Stromal cell of bone marrow (primary cell): ENCODE results near the gene PCDH9.

ENCODE experiments used
- DNase-seq: peaks from one replicate; pipeline ENCODE4 v3.0.0-alpha.2; 2012; ENCODE audit warnings: low read depth

PCDH9 gene

DNA sequence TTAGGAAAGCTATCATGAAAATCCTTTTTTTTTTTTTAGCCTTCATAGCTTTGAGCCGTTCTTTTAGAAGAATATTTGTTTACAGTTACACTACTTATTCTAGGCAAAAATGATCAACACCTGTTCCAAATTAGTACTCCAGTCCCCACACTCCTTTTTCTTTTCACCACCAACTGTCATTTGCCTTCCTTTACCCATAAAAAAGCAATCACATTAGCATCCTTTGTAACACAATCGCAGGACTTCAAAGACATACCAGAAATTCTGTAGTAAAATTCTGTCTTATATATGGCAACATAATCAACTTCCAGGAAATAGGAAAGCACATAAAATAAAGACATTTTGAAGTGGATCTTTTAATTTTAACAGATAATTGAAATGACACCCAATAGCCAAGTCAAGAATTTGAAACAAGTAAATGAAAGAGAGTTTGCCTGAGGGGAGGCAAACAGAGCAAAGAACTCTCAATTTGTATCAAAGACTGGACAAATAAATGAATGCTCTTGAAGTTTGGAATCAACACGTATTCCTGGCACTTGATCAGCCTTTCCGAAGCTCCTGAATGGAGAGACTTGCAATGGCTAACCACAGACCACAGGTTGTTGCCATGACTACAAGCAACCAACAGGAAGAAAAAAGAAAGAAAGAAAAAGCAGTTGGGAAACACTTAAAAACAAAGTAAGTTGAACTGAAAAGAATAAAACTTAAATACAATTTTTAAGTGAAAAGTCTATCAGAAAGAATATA is 206.8 kb downstream of the PCDH9 start:
- DNase-seq, result peak; percentile 74

DNA sequence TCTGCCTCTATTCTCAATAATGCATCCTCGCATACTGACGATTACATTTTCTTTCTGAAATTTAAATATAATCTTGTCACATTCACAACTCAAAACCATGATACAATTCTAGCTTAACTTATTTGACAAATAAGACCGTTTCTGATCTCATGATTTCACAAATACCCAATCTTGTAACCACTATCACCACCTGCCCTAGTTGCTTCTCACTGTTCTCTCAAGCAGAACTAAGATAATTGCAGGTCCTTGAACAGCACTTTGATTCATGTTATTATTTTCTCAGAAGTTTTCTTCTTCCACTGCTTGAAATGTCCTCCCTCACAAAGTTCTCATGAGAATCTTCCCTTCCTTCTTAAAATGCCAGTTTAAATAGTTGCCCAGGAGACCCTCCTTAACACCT is 211.4 kb downstream of the PCDH9 start:
- no peak for DNase-seq

DNA sequence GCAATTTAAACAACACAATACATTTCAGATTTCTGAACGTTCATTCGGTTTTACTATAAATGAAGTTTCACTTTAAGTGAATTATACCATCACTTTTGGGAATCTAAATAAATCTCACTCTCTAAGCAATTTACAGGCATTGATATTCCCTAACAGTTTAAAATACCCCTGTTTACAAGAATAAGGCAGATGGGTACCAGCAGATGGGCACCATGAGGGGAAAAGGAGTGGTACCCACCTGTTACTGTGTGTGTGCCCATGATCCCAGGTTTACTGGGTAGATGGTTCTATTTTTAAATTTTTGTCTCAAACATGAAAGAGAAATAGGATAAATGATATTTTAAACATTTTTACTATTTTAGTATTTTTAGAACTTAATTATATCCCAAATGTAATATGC is 212.9 kb downstream of the PCDH9 start:
- no peak for DNase-seq

DNA sequence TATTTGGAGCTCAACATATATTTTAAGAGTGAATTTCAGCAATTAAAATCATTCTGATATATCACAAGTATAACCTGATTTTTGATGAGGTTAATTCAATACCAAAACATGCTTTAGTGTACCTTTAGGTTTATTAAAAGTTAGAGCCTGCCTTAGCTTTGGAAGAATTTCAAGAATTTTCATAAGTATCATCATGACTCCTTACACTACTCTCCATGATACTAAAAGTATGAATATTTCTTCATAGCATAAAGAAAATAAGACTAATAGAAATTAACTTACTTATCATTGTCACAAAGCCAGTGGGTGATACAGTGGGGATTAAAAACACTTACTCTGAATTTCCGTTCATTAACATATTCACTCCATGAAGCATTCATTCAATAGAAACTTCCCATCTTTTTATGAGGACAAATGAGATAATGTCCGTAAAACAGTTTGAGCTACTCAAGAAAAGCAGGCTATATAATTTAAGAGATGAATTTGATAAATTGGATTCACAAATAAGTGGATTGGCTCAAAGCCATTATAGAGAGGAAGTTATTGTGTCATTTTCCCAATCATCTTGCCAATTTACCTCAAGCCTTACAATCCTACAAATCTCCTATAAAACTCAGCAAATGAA is 214.0 kb downstream of the PCDH9 start:
- DNase-seq, result no peak

DNA sequence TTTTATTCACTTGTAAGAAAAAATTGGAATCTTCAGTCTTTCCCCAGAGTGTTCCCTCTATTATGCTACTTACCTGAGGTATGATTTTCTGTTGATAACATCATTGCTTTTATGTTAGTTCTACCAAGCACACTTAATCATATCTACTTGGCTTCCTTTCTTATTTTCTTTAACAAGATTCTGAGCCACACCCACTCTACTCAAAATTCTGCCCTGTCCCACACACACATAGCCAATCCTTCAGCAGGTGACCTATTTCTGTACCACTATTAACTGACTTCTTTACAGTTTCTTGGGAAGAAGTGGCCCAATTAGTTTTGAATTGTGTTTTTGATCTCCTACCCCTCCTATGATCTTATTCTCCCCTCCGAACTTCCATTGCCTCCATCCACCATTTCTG is 215.7 kb downstream of the PCDH9 start:
- DNase-seq, result no peak

DNA sequence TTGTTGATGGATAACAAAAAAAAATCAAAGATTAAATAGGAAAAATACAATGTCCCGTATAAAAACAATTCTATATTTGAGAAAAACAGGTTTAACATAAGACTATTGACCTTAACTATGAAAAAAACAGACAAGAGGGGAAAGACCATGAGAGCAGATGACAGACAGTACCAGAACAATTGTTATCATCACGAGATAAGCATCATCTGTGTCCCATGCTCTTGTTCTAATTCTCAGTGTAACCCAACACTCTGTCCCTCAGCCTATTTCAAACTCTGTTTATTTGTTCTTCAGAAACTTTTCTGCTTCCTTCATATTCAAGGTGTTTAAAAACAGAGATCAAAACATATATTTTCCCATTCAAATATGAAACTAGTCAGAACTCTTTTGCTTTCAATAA is 216.4 kb downstream of the PCDH9 start:
- no peak for DNase-seq

DNA sequence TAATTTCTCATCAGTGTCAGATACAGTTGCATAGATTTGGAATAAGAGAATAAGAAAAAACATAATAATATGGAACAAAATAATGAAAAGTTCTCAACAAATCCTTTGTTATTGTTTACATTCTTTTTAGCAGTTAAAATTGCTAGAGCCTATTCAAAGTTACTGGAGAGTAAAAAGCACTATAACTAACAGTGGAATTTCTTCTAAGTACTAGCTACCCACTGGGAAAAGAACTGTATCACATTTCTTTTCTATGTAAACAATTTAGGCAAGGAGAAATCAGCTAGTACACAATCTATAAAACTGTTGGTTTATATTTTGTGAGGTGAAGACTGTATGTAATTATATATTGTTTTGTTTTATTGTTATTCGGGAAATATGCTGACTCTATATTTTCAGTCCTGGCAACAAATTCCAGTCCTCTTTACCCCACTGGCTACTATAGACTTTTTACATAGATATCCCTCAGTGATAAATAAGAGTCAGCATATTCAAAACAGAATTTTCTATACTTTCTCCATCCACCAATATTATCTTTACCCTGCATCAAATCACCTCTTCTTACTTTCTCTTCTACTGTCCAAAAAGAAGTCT is 222.0 kb downstream of the PCDH9 start:
- DNase-seq, result no peak

DNA sequence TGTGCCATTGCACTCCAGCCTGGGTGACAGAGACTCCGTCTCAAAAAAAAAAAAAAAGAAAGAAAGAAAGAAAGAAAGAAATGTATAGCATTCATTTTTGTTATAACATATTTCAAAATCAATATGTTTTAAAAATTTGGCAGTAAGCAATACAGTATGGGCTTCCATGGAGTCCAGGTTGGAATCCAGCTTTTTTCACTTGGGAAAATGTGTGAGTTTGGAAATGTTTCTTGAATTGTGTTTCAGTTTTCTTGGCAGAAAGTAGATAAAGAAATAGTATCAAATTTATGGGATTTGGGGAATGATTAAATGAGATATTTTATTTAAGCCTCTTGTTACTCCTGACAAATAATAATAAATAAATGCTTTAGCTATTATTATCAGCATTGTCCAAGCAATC is 225.6 kb downstream of the PCDH9 start:
- DNase-seq, result no peak

DNA sequence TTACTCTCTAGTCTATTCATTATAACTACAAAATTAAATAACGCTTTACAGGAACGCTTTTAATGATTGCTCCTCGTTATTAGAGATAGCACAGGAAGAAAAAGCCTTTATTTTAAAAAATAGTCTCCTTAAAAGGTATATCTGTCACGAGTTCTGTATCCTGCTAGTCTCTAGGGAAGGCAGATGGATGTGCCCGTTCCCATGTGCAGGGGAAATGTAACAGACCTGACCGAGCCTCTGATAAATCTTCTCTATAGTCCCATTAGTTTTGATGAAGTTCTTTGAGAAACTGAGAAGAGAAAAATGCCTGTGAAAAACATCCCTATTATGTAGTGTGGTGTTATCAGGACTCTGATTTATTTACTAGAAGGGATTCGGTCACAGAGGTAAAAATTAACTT is 226.4 kb downstream of the PCDH9 start:
- no peak for DNase-seq

DNA sequence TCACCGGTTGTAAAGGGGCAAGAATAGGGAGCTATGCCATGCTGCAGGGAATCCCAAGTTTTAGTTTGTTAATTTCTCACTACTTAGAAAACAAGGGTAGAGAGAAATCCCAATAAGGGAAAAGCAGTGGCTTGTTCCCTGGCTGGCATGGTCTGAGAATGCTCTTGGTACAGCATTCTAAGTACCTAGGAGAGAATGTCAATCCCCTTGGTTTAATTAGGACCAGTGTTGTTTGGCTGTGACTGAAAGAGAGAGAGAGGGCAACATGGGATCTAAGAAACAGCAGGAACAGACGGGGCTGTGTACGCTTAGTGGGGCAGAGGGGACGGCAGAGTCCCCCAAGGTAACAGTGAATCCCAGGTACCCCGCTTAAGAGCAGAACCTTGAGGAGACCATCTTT is 228.8 kb downstream of the PCDH9 start:
- DNase-seq, result no peak

DNA sequence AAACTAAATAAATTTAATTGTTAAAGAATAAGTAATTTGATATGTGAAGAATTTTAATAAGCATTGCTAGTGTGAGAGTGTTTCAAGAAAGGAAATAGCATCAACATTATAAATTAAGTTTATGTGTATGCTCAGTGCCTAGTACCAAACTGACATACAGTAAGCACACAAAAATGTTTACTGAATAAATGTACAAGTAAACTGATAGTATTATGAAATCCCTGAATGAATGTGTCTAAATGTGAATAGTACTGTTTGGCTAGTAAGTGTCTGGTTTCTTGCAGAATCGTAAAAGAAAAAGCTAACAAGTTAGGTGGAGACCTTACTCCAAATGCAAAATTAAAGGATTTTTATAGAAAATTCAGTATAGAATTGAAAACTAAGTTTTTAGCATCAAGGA is 233.6 kb downstream of the PCDH9 start:
- no peak for DNase-seq

DNA sequence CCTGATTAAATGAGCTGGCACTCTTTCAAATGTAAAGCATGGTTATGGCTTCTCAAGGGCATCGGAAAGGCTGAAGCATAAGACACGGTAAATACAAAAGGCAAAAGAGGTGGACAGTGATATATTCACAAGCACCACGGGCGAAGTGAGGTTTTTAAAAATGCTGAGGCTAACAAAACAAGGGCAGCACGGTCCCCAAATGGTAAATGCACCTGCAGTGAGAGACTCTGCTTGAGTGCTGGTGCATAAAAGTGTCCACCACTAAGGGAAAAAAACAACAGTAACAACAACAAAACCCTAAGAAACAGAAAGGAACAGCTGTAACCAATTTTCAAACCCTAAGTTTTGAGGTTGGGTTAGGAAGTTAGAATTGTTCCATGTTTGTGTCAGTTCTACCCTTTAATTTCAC is 234.9 kb downstream of the PCDH9 start:
- no peak for DNase-seq

DNA sequence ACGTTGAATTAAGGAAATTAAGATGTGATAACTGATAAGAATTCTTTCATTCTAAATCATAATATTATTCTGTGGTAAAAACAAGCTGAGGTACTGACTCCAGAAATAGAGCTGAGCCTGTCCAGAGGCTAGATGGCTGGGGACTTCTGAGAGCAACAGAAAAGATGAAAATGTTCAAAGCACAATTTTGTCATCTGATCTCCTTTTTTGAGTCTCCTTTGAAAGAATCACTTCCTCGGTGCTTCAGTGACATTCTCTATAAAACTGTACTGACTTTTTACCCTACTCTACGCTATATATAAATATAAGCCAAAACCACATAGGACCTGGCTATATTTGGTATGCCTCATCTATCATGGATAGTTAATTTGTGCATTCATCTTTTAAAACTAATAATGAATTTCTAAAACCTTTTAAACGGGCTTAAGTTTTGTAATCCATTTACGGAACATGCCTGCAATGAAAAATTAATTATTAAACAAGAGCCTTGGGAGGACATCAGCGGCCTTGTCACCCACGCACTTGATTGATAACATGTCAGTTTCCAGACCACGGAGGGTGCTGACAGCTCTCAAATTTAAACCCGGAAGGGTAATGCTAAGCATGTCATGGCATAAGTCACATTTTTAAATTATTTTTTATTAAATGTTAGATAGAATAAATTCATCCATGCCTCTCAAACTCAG is 235.5 kb downstream of the PCDH9 start:
- no peak for DNase-seq

DNA sequence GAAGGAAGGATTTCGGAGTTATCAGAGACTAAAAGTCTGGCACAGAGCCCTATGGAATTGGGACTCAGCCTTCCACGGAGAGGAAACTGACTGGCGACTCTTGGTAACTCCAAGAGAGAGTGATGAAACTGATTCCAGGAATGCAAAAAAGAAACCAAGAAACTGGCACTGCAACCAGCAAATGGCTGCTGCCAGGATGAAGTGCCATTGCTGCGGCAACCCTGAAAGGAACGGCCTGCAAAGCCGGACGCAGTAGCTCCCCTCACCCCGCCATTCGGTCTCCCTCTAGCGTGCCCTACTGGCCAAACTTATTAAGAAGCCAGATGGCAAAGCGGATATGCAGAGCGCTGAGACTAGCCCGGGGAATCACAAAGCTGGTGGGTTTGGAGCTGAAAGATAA is 236.0 kb downstream of the PCDH9 start:
- DNase-seq, result peak; percentile 70

DNA sequence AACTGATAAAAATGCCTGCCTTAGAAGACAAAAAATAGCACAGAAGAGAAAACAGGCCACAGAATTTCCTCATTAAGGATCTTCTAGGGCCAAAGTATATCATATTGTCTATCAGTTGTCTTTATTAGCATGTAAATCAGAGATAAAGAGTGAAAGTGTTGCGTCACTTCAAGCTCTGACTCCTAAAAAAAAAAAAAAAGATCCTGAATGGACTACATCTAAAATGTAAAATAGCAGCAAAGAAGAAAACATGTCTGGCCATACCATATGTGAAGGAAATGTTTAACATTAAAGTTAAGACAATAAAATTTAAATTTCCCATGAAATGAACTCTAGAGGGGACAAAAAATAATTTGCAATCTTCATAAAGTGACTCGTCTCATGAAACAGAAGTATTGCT is 237.4 kb downstream of the PCDH9 start:
- no peak for DNase-seq

DNA sequence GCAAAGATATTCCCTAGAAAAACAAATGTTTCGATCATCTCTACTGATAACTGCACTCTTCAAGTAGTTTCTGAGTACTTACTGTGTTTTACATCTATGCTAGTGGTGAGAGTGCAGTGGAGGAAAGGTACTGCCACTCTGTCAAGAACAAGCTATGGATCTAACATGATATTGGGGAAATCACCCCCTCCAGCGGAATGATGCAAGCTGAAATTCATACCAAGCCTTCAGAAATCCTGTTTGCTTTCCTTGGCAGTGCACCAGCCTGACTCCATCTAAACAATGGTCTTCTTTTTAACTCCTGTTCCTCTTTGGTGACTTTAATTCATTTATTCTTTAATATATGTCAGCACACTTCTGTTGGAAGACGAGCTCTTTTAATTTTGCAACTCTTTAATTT is 238.0 kb downstream of the PCDH9 start:
- DNase-seq, result peak; percentile 13

DNA sequence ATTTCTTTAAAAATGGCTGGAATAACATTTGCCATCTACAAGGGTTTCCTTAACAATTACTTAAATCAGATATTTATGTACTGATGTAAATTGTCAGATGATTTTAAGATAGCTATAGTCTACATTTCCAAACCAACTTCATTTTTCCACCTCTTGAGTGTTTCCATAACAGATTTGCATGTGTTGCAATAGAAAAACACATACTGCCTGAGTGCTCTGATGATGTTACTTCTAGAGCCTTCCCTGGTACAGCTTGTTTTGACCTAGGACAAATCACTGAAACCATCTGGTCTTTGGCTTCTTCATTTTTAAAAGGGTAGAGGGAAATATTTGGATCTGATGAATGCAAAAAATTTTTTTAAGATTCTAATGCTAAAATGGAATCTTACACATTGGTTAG is 245.9 kb downstream of the PCDH9 start:
- DNase-seq, result no peak

DNA sequence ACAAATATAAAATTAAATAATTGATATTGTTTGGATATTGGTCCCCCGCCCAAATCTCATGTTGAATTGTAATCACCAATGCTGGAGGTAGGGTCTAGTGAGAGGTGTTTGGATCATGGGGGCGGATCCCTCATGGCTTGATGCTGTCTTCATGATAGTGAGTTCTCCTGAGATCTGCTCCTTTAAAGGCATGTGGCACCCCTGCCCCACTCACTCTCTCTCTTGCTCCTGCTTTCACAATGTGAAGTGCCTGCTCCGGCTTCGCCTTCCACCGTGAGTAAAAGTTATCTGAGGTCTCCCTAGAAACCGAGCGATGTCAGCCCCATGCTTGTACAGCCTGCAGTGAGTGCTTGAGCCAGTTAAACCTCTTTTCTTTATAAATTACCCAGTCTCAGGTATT is 248.2 kb downstream of the PCDH9 start:
- DNase-seq, result no peak

DNA sequence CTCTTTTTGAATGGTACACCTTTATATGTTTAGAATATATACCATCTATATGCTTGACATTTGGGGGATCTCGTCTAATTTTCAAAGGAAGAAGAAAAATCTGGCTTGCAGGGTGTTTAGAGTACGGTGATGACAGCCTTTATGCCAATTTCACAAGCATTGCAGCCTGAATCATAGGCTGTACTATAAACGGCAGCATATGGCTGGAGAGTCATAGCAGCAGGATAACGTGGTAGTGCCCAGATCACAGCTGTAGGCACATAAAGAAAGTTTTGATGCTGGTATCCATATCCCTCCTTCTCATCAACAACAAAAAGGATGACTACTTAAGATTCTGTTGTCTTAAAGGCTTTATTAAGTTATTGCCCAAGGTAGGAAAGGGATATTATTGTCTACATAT is 253.0 kb downstream of the PCDH9 start:
- no peak for DNase-seq

DNA sequence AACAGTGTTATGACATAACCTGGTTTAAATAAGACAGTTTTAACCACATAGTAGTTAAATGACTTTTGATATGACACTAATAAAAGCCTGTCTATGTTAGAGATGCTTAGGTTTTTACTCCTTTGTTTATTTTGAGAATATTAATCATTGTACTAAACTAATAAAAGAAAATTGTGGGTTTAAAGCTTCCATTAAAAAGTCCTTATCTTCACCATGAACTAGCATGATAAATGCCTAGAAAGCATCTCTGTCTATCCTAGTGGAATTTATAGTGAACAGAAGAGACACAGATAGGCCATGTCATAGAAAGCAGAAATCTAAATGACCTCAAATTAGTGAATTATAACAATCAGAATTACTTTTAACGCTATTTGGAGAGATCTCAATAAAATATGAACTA is 255.2 kb downstream of the PCDH9 start:
- DNase-seq, result no peak

DNA sequence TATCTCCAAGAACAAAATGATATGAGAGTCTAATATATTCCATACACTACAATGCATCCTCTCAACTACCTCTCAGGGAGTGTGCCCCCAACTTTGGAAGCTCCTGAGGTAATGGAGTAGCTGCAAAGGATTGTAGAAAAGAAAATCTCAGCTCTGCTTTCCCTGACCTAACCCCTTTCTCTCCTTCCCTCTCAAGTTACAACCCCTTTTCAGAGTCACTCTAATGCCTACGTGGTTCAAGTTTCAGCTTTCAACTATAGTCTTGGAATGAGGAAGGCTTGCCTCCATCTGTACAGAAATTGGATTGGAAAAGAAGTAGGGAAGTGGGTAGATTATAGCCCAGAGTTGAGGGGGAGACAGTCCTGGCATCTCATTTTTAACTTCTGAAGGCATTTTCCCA is 256.0 kb downstream of the PCDH9 start:
- DNase-seq, result no peak

DNA sequence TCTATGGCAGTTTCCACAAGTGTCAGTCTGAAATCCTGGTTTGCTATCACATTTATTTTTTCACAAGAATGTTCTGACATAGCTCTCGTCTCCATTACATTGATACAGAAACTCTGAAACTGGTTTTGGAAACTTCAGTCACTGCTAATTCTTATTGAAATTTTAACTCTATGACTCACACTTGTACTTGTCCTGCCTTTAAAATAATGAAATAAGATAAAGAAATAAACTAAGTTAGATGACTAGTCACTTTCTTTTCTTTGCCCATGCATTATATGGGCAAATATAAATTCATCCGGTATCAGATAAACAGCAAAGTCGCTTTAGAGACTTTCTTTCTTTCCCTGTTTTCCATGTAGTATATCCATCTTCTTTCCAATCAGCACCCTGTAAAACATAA is 257.5 kb downstream of the PCDH9 start:
- DNase-seq, result no peak

DNA sequence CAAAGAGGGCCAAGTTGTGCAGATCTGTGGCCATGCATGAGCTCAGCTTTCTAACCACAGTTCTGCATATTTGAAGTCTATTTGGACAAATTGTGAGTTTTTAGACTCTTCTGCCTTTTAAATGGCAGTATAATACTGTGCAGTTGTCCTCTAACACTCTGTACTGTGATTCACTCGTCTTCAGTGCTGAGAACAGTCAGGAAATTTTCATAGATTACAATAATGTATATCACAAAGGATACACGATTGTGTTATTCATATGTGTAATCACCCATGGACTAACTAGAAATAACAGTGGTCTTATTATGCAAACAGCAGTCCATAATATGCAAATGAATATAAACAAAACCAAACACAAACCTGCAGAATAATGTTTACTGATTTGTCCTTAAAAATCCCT is 259.1 kb downstream of the PCDH9 start:
- DNase-seq, result no peak
